Heart left ventricle (tissue), 13 donors: ENCODE measurements around the gene ATP6V1D.

Experiments
- CTCF ChIP-seq, 12 donors: fragments of 200-600 bp; sonication (generic) in 4 of 12; IDR thresholded peaks; one replicate each; pipeline versions ENCODE4 v1.5.0 to v1.8.0; 2018 to 2022; ENCODE audit warnings: antibody characterized with exemption in 12 of 12, mild to moderate bottlenecking in 5 of 12
- POLR2A ChIP-seq, 2 donors: fragments of 450-650 bp; IDR thresholded peaks; one replicate each; pipeline ENCODE4 v1.6.1; 2017; ENCODE audit warnings: antibody characterized with exemption in 2 of 2, mild to moderate bottlenecking in 2 of 2, moderate library complexity in 2 of 2
- donor health status: ischemic (EF 13 %, LVEDD 7.1; RV severe dilation, severe dysfunction).
- donor health status: DM: no; HTN: yes; CAD: no.
- donor health status: DM: no; HTN: no; CAD: no.
- donor health status: ischemic (EF 25% LVEDD 6.9; RV normal size, moderate dysfunction).
- donor health status: ischemic (EF 25% LVEDD 5.7; RV mildly dilated, moderate dysfunction).
- donor health status: ischemic (EF 35%, LVEDD 5.7; RV mildly dilated, moderate dysfunction).
- donor health status: nonischemic (EF 11% LVEDD 7.7; RV severe dilation, severe dysfunction).
- donor health status: DM: yes; HTN: yes; CAD: no.
- donor health status: PGD.
- donor health status: ischemic (EF 29% LVEDD 5.4; RV normal size, mild dysfunction).
- donor health status: nonischemic (EF 23%, LVEDD 6.1; RV moderate dilation, normal function).

- no peak for TF ChIP-seq CTCF (IDR thresholded peaks at IDR 0.05)
- no peak for TF ChIP-seq POLR2A (IDR thresholded peaks at IDR 0.05)
These were observed 1.6 kb downstream of the ATP6V1D start for GRCh38 chr14:67357969-67358354.
